HL-60/S4 treated with phorbol 12-myristate 13-acetate at 8.2 ng/mL for 4 days and 3 days (cell line): ENCODE measurements around the gene FBF1.

Source experiments
- in situ Hi-C: fragments of 300-500 bp; cut with MboI; formaldehyde crosslinking; loops from 2 replicates; pipeline ENCODE4 v1.15.0; 2022; ENCODE audit warnings: low sequenced_read_pairs

FBF1 gene

DNA sequence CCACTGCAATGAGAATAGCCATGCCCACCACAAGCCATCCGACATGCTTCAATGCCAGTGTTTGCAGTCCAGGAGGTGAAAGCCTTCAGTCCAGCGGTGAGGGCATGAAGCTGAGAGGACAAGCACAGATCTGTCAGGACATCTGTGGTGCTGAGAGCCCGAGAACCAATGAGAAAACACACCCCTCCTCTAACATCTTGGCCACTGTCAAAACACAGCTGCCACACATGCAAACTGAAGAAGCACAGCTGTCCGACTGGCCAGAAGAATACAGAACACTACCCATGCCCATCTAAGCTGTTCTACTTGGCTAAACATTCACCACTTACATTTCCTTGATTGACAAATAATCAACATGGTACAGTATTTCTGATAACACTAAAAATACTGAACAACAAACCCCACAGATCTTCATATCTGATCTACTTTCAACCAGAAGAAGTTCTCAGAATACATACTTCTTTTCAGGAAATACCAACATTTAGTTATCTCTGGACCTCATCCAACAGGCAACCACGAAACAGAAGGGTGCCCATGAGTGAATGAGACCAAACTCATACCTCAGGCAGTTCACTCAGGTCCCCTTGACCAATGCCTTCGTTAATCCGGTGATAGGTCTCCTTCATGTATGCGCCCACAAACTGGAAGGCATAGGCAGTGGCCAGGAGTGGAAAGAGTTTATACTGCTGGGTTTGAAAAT, 10.2 kb upstream of the FBF1 start:
- in situ Hi-C loops: no loop called here

DNA sequence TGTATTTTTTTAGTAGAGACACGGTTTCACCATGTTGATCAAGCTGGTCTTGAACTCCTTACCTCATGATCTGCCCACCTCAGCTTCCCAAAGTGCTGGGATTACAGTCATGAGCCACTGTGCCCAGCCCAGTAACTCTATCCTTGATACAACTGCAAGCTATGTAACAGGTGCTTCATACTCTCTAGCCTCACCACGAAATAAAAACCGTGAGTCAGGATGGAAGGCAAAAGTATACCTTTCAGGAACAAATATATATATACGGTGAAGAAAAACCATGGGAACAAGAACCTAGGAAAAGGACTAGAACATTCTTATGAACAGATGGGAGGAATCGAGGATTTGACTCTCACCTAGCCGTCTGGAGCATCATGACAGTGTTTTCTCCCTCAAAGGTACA, 9.6 kb upstream of the FBF1 start:
- in situ Hi-C loops: no loop called here

DNA sequence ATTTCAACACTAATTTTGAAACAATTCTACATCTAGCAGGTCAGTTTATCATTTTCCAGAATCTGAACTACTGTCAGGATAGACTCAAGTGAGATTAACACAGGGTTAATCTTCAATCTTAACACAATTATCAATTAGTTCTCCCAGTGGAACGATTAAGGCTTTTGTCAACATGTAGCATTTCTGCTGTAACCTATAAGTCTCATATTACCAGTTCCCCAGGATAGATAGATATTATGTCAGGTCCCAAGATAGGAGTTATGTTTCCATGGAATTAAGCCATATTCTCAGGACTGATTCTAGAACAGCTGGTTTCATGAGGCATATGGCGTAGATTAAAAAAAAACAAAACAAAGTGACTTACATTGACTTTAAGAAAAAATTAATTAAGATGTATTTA, 4.4 kb upstream of the FBF1 start:
- in situ Hi-C loops: no loop called here

DNA sequence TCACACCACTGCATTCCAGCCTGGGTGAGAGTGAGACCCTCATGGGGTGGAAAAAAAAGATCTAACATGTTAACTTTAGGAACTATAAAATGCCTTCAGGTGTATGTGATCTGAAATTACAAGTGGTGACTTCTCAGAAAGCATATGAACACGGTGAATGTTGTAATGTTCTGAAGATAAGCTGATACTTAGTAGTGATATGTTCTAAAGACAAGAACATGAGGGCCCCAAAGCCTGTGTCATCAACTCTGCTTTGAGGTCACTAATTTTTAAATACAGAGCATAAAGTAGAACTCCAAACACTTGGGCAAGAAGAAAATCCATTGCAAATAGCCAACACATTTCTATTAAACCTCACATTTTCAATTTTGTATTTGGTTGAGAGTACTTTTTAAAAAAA, 2.6 kb upstream of the FBF1 start:
- in situ Hi-C loops: no loop called here

DNA sequence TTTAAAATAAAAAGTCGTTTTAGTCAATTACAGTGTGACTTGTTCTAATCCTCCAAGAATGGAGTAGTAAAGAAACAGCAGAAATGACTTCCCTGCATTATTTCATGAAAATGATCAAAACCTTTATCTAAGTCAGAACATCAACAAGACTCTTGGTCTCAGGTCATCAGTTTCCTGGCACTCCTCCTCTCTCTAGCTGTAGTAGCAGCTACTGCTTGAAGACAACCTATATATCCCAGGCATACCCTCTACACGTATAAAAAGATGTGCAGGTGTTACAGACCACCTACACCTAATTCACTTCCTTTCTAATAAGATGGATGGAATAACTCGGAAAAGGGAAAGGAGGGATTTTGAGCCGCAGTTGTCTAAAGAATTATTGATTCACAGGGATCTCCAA, 1.6 kb upstream of the FBF1 start:
- in situ Hi-C loops: no loop called here

DNA sequence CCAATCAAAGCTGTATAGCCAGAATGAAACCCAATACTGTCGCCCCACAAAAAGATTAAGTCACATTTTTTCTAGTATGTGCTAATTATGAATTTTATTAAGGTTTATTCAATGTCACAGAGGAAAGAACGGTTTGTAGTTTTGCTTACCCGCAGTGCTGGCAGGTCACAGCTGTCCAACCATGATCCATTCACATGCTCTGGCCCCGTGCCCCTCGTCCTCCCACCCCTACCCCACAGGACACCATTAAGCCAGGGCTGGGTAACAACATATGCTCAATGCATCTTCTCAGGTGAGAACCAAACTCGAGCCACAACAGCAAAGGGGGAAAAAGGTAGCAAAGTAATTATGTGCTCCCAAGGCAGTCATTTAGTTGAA, 589 bp upstream of the FBF1 start:
- in situ Hi-C loops: no loop called here

DNA sequence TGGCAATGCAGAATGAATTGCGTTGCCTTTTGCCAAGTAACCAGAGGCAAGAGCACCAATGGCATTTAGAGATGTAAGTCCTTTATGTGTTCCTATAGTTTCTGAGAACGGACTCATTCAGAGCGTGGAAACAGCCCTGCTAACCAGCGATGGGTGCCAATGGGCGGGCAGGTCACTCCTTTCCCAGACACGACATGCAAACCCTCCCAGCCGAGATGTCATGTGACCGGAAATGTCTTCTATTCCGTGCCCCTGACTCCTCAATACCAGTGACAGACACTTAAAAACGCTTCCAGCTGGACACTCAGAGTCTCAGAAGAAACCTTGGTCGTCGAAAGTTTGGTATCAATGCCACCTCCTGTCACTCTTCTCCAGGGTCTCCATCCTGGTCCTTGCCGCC, 3.2 kb downstream of the FBF1 start:
- in situ Hi-C loops: no loop called here

DNA sequence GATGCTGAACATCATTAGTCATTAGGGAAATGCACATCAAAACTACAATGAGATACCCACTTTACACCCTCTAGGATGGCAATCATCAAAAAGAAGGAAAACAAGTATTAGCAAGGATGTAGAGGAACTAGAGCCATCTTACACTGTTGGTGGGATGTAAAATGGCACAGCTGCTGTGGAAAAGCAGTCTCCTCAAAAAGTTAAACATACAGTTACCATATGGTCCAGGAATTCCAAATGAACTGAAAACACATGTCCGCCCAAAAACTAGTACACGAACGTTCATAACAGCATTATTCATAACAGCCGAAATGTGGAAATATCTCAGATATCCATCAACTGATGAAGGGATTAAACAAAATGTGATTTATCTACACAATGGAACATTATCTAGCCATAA, 7.0 kb downstream of the FBF1 start:
- in situ Hi-C loops: no loop called here

DNA sequence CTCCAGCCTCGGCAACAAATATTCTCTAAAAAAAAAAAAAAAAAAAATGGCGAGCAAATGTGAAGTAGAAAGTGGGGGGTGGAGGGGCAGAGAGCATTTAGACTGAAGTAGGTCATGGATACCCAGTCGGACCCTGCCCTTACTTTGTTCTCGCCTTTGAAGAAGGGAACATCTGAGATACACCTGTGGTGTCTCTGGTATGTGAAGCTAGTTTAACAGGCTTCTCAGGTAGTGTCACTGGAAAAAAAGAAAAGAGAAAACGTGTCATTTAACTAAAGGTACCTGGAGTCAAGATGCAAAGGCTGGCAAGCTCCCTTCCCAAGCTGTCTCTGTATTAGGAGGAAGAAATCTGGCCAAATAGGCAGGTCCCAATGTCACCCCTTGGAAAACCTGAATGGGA, 8.0 kb downstream of the FBF1 start:
- in situ Hi-C loops: no loop called here

DNA sequence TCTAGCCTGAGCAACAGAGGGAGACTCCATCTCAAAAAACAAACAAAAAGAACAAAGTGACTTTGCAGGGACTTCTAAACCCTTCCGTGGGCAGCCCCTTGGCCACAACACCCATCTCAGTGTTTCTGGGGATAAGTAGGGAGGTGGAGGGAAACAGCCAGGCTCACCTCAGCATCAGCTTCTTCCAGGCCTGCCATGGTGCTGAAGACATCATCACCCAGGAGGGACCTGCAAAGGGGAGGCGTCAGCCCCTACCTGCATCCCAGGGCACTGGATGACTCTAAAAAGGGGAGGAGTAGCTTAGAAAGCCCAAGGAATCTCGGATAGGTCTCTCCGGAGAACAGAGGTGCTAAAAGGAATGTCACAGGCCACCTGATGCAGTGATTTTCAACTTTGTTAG, 9.8 kb downstream of the FBF1 start:
- in situ Hi-C loops: no loop called here

DNA sequence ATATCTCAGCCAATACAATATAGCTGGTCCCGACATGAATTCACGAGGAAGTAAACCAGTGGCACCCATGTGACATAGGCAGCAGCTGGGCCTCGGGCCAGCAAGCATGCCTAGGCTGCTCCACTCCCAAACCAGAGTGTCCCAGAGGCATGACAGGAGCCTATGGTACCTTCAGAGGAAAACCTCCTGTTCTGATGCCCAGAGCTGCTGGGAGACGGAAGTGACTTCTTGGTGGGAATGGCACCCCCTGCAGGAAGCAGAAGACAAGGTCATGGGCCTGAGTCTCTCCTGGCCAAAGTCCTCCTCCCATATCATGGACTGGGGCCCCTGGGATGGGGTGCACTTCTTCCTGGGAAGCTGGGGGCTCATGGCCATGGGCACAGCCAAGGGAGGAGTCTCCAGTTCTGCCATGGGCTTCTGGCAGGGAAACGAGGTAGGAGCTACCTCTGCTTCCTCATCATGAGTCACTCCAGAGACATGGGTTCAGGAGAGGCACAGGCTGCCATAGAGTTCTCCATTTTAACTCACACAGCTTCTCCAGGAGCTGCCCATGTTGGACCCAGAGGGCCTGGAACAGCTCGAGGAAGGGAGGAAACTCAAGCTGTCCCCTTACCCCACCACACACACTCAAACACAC, 13.4 kb downstream of the FBF1 start:
- in situ Hi-C loops: no loop called here

DNA sequence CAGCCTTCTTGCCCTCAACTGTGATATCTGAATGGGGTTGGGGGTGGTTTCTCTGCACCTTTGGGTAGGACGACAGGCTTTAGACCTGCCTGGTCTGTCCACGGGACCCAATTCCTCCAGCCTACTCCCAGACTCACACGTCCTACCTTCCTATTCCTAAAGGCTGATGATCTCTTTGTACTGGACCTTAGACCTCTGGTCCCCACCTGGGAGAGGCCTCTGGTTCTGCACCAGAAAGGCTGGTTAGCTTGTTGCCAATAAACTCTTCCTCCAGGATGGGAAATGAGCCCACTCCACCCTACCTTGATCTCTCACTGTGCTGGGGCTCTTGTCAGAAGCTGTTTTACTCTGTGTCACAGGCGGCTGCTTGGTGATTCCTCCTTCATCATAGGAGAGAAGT, 14.4 kb downstream of the FBF1 start:
- in situ Hi-C loops: no loop called here

DNA sequence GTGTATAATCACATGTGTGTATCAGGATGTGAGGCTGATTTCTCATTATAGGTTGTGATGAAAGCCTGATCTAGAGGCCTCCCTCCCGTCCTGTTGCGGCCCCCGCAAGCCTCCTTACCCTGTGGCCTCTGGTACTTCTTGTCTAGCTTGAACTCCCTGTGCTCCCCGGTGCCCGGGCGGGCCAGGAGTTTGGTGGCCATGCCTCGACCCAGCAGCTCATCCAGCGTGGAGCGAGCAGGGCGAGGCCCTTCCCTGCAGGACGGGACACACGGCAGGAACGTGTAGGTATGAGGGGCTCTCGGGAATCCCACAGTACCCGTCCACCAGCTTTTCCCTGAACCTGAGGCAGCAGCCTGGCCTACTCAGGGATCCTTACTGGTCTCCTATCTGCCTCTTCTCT, 14.9 kb downstream of the FBF1 start:
- in situ Hi-C loops: no loop called here

DNA sequence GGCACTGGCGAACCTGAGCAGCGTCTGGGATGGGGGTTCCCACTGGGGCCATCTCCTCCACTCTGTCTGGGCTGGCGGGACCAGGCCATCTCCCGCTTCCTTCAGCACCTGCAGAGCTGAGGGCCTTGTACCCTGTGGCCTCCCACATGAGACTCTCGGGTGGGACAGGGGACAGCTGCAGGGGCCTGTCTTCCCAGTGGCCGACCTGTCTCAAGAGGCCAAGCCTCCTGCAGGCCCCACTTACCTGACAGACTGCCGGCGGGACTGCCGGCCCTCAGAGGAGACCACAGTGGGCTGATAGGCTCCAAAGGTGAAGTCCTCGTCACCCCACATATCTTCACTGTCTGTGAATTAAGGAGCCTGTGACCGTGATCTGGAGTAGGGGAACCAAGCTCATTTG, 15.7 kb downstream of the FBF1 start:
- in situ Hi-C loops: no loop called here

DNA sequence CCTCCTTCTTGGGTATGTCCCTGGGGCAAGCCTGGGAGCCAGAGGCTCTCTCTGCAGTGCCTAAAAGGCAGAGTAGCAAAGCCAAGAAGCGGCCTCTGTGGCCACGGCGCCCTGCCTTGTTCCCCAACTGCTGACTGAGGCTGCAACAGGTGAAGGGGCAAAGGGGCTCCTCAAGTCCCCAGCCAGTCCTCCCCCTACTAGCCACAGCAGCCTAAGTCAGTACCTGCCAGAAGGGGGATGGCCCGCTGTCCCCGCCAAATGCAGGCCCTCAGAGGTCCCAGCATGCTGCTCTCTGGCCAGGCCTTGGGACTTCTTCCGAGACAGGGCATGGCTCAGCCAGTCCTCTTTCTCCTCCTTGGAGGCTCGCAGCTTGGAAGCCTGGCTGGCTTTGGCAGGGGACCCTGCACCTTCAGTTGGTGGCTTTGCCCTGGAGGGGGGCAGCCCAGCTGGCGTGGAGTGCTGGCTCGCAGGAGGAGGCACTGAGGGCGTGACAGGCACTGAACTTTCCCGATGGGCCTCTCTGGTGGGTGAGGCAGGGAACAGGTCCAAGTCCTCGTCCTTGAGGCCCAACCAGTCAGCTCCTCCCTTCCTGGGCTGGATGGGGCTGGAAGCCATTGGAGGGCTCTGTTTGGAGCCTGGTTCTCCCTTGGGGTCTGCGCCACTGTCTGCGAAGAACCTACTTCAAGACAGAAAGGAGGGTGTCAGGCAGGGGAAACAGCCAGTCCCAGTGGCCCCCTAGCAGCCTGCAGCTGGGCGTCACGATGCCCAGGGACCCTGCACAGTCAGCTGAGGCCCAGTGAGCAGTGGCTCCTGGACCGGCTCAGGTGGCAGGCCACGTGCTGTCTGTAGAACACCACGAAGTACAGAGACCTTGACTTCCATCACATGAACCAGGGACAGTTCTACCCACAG, 17.6 kb downstream of the FBF1 start:
- in situ Hi-C loops: no loop called here

DNA sequence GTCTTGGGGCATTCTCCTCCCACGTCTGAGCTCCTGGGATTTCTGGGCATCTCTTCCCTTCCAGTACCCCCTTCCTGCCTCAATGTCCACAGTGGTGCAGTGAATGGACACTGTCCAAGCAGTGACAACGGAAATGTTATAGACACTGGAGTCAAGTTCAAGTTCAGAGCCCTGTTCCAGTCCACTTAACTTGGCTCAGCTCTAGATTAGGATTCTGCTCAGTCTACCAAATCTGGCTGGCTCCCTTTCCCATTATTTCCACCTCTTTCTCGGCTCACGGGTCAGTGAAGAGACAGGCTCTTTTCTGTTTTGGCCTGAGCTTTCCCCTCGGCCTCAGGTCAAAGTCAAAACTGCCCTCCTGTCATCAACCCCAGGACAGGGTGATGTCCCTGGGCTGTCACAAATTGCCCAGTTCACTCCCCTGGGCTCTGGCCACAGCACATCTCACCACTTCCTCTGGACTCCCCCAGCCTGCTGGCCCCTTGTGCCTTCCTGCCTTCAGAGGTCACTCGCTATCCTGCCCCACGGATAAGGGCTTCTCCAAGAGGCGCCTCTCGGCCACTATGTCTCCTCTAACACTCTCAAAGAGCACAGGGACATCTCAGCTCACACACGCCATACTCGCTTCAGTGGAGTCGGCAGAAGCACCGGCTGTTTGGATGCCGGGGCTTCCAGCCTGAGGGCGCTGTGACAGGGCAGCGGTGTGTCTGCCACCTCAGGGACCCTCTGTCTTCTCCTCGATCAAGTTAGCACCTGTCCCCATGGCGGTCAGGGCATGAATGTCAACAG, 18.5 kb downstream of the FBF1 start:
- in situ Hi-C loops: no loop called here

DNA sequence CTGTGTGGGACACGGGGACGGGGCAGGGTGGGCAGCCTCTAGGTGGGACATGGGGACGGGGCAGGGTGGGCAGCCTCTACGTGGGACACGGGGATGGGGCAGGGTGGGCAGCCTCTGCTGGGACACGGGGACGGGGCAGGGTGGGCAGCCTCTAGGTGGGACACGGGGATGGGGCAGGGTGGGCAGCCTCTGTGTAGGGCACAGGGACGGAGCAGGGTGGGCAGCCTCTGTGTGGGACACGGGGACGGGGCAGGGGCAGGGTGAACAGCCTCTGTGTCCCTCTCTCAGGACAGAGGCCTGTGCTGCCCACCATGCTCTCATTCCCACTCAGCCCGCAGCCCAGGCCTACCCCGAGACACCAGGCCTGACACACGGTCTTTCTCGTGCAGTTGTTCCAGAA, 19.2 kb downstream of the FBF1 start:
- in situ Hi-C loops: no loop called here

DNA sequence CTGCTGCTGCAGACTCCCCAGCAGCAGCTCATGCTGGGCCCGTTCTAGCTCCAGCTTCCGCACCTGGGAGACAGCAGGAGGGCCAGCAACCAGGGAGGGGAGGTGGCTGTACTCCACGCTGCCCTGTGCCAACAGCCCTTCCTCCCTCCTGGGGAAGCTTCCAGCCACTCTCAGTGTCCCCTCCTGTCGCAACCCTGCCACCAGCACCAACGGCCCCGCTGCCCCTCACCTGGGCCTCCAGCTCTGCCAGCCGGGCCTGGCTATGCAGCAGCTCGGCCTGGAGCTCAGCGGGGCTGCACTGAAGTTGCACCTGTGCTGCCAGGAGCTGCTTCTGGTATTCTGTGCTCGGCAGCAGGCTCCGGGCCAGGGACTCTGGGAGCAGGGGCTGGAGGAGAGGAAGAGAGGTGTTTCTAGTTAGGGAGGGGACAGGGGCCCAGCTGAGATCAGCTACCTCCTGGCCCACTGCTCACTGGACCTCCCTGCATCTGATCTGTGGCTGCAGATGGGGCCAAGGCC, 20.7 kb downstream of the FBF1 start:
- in situ Hi-C loops: no loop called here

DNA sequence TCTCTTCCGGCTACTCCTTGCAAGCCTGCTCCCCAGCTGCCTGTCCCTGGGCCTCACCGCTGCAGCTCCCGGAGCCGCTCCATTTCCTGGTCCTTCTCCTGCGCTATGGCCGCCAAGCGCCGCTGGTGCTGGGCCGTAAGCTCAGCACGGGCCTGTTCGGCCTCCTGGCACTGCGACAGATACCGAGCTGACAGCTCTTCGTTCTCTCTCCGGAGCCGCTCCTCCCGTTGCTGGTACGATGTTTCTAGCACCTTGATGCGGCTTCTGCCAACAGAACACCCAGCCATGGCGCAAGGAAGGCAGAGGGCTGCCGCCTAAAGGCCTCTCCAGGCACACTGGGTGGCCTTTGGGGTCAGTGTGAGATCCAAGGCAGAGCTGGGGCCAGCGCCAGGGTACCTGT, 21.2 kb downstream of the FBF1 start:
- in situ Hi-C loops: no loop called here

DNA sequence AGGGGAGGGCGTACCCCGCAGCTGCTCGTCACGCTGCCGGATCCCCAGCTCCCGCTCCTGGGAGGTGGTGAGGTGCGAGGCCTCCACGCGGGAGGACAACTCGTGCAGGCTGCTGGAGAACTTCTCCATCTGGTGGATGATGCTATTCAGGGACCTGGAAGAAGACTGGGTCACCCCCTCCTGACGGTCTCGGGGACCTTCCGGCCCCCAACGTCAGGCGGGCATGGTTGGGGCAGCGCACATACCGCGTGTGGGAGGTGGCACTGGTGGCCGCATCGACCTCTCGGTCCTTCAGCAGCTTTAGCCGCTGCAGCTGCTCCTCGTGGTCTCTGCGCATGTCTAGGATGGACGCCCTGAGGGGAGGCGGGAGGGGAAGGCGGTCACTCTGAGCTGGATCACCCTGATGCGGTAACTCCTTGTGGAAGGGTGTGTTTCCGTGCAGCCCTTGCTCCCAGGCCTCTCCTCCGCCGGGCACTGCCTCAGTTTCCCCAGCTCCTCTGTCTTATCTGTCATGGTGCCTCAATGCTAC, 22.9 kb downstream of the FBF1 start:
- in situ Hi-C loops: no loop called here
